ENCODE measurements around the gene ADARB2. TPM values are rescaled to one million over a fixed set of nuclear protein-coding genes. Genes with fewer than 3 reads are reported as not detected.

Gene ADARB2
- total and polyA plus RNA-seq, 2 donors (not counting 1 experiment from before 2014, with no cell fraction given) = not detected

DNA sequence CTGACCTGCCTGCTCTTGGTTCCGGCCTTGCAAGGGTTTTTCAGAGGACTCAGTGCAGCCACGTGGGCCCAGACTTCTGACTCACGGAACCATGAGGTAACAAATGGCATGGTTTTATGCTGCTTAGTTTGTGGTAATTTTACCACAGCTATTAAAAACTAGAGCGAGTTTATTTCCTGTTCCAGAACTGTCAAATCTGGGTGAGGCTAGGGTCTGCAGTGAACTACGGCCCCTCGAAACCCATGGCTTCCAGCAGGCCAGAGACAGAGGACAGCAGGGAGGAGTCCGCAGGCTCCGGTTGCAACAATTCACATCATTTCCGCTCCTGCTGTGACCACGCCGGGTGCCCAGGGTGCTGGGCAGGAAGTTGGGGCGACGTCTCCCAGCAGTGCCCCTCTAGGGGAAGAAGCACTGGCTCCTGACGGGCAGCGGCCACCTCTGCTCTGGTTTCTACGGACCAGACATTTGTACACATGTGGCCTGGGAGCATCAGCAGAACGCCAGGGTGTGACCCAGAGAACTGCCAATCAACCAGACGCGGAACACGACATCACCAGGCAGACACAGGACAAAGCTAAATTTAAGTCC is 74.8 kb downstream of the ADARB2 start:
- H3K9me3 ChIP-seq (ENCODE audit: control insufficient read depth, insufficient read depth, low read depth, low read length) = no peaks in the 10 kb centered on the region

DNA sequence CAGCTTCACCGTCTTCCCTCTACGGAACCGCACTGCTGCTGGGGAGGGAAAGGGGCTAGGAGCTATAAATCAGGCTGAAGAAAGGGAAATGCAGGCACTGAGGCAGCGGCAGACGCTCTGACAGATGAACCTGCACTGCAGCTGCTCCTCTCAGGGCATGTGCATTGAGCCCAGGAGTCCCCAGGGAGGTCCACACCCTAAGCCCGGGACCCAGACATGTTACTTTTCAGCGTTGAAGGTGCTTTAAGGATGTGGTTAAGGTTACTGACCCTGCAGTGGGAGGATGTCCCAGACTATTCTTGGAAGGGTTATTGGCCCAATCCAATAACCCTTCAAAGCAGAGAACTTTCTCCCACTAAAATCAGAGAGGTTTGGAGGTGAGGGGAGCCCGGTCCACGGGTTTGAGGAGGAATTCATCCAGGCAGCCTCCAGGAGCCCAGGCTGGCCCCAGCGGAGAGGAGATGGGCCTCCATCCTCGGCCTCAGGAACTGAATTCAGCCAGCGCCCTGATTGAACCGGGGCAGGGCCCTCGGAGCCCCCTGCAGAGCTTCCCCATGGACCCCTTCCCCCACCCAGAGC is 75.4 kb downstream of the ADARB2 start:
- Histone ChIP-seq H3K79me2 (ENCODE audit: control insufficient read depth, insufficient read depth, low read length) (no peaks in the 10 kb centered on the region), H3K27ac (ENCODE audit: insufficient read depth, low read length) (no peak overlapping the region), H3K9me3 (ENCODE audit: control insufficient read depth, insufficient read depth, low read depth, low read length) (no peaks in the 10 kb centered on the region), H3K27me3 (ENCODE audit: control insufficient read depth, insufficient read depth, low read length) (no peaks in the 10 kb centered on the region), H3K9ac (ENCODE audit: insufficient read depth, low read length) (no peak overlapping the region), H2AFZ (ENCODE audit: low read length) (no peak overlapping the region), H4K20me1 (ENCODE audit: control insufficient read depth, extremely low read depth, insufficient read depth, low read length) (no peaks in the 10 kb centered on the region), H3K4me1 (ENCODE audit: control insufficient read depth, extremely low read depth, insufficient read depth, low read length) (no peaks in the 10 kb centered on the region), H3K4me2 (ENCODE audit: extremely low read depth, insufficient read depth, low read length) (no peak overlapping the region), H3K4me3 (replicated peaks in 1 of 4; ENCODE audit: control extremely low read depth in 1 of 4, insufficient read depth in 1 of 4, low read depth in 3 of 4, low read length in 4 of 4) (no peak overlapping the region), H3K36me3 (ENCODE audit: control insufficient read depth, insufficient read depth, low read length) (no peaks in the 10 kb centered on the region)
- no peak for DNase-seq (ENCODE audit: low read depth in 2 of 2)
- no peak for TF ChIP-seq EZH2 (IDR thresholded peaks at IDR 0.05; ENCODE audit: low read length, missing control alignments)
- TF ChIP-seq, protein P1, sequence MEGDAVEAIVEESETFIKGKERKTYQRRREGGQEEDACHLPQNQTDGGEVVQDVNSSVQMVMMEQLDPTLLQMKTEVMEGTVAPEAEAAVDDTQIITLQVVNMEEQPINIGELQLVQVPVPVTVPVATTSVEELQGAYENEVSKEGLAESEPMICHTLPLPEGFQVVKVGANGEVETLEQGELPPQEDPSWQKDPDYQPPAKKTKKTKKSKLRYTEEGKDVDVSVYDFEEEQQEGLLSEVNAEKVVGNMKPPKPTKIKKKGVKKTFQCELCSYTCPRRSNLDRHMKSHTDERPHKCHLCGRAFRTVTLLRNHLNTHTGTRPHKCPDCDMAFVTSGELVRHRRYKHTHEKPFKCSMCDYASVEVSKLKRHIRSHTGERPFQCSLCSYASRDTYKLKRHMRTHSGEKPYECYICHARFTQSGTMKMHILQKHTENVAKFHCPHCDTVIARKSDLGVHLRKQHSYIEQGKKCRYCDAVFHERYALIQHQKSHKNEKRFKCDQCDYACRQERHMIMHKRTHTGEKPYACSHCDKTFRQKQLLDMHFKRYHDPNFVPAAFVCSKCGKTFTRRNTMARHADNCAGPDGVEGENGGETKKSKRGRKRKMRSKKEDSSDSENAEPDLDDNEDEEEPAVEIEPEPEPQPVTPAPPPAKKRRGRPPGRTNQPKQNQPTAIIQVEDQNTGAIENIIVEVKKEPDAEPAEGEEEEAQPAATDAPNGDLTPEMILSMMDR (conservative IDR thresholded peaks at IDR 0.05 in 1 of 2, IDR thresholded peaks at IDR 0.05 in 1 of 2; ENCODE audit: low read depth in 1 of 2, low read length in 2 of 2) = no peak

More for the DNA sequence above, 74.8 kb downstream of the ADARB2 start:
- H3K4me3 ChIP-seq (replicated peaks in 1 of 4; ENCODE audit: control extremely low read depth in 1 of 4, insufficient read depth in 1 of 4, low read depth in 3 of 4, low read length in 4 of 4) = no peak overlapping the region
- H3K4me2 ChIP-seq (ENCODE audit: extremely low read depth, insufficient read depth, low read length) = no peak overlapping the region
- H4K20me1 ChIP-seq (ENCODE audit: control insufficient read depth, extremely low read depth, insufficient read depth, low read length) = no peaks in the 10 kb centered on the region
- H2AFZ ChIP-seq (ENCODE audit: low read length) = no peak overlapping the region
- no peak for DNase-seq (ENCODE audit: low read depth in 2 of 2)
- H3K36me3 ChIP-seq (ENCODE audit: control insufficient read depth, insufficient read depth, low read length) = no peaks in the 10 kb centered on the region
- no peaks in the 10 kb centered on the region for H3K27me3 ChIP-seq (ENCODE audit: control insufficient read depth, insufficient read depth, low read length)
- H3K4me1 ChIP-seq (ENCODE audit: control insufficient read depth, extremely low read depth, insufficient read depth, low read length) = no peaks in the 10 kb centered on the region
- no peaks in the 10 kb centered on the region for H3K79me2 ChIP-seq (ENCODE audit: control insufficient read depth, insufficient read depth, low read length)
- no peak overlapping the region for H3K27ac ChIP-seq (ENCODE audit: insufficient read depth, low read length)
- no peak for TF ChIP-seq EZH2 (IDR thresholded peaks at IDR 0.05; ENCODE audit: low read length, missing control alignments)
- TF ChIP-seq, protein P1 (conservative IDR thresholded peaks at IDR 0.05 in 1 of 2, IDR thresholded peaks at IDR 0.05 in 1 of 2; ENCODE audit: low read depth in 1 of 2, low read length in 2 of 2) = no peak
- no peak overlapping the region for H3K9ac ChIP-seq (ENCODE audit: insufficient read depth, low read length)

DNA sequence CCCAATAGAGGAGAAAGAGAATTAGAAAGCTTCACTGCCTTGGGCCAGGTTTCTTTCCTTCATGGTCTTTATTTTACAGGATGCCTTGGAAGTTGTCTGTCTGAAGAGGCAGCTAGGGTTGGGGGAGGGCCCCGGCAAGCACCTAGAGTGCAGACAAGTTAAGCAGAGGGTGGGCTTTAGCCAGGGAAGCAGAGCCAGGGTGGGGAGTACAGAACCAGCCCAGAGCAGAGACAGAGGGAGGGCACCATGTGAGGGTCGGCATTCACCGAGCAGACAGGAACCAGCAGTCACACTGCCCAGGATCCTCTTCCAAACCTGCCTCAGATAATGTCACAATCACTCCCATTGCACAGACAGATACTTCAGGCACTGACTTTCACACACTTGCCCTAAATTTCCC is 75.9 kb downstream of the ADARB2 start:
- H3K4me3 ChIP-seq (replicated peaks in 1 of 4; ENCODE audit: control extremely low read depth in 1 of 4, insufficient read depth in 1 of 4, low read depth in 3 of 4, low read length in 4 of 4) = no peak overlapping the region
- no peaks in the 10 kb centered on the region for H3K36me3 ChIP-seq (ENCODE audit: control insufficient read depth, insufficient read depth, low read length)
- no peak for DNase-seq (ENCODE audit: low read depth in 2 of 2)
- H3K79me2 ChIP-seq (ENCODE audit: control insufficient read depth, insufficient read depth, low read length) = no peaks in the 10 kb centered on the region
- H4K20me1 ChIP-seq (ENCODE audit: control insufficient read depth, extremely low read depth, insufficient read depth, low read length) = no peaks in the 10 kb centered on the region
- no peaks in the 10 kb centered on the region for H3K4me1 ChIP-seq (ENCODE audit: control insufficient read depth, extremely low read depth, insufficient read depth, low read length)
- TF ChIP-seq EZH2 (IDR thresholded peaks at IDR 0.05; ENCODE audit: low read length, missing control alignments) = no peak
- TF ChIP-seq, protein P1 (conservative IDR thresholded peaks at IDR 0.05 in 1 of 2, IDR thresholded peaks at IDR 0.05 in 1 of 2; ENCODE audit: low read depth in 1 of 2, low read length in 2 of 2) = no peak
- no peaks in the 10 kb centered on the region for H3K27me3 ChIP-seq (ENCODE audit: control insufficient read depth, insufficient read depth, low read length)
- H3K4me2 ChIP-seq (ENCODE audit: extremely low read depth, insufficient read depth, low read length) = no peak overlapping the region
- no peak overlapping the region for H3K27ac ChIP-seq (ENCODE audit: insufficient read depth, low read length)
- H3K9ac ChIP-seq (ENCODE audit: insufficient read depth, low read length) = no peak overlapping the region
- no peaks in the 10 kb centered on the region for H3K9me3 ChIP-seq (ENCODE audit: control insufficient read depth, insufficient read depth, low read depth, low read length)
- no peak overlapping the region for H2AFZ ChIP-seq (ENCODE audit: low read length)
